Liver (tissue), 3 donors: ENCODE results near the gene SESN3.
A peak's percentile ranks its signal among the peaks of the same experiment; 100 is the strongest.

Experiments used
- ATF3 ChIP-seq: IDR thresholded peaks from 2 replicates; pipeline ENCODE4 v1.6.1; 2016; ENCODE audit warnings: antibody characterized with exemption
- CTCF ChIP-seq: fragments of 150-350 bp; IDR thresholded peaks from 2 replicates; pipeline ENCODE4 v1.5.1; 2017; ENCODE audit warnings: improper control_type of control experiment, low read depth, low read length; ENCODE audit not compliant: missing input control
- FOXA1 ChIP-seq: IDR thresholded peaks from 2 replicates; pipeline ENCODE4 v1.6.1; 2016; ENCODE audit warnings: antibody characterized with exemption
- MAX ChIP-seq: IDR thresholded peaks from 2 replicates; pipeline ENCODE4 v1.6.1; 2016; ENCODE audit warnings: antibody characterized with exemption
- NR2F2 ChIP-seq: IDR thresholded peaks from 2 replicates; pipeline ENCODE4 v1.6.1; 2016; ENCODE audit warnings: antibody characterized with exemption
- RAD21 ChIP-seq, 2 donors: IDR thresholded peaks; 2 replicates each; pipeline ENCODE4 v1.6.1; 2016; ENCODE audit warnings: antibody characterized with exemption in 2 of 2, mild to moderate bottlenecking in 2 of 2
- REST ChIP-seq: IDR thresholded peaks from 2 replicates; pipeline ENCODE4 v1.6.1; 2016; ENCODE audit warnings: antibody characterized with exemption, mild to moderate bottlenecking
- TAF1 ChIP-seq: conservative IDR thresholded peaks from 2 replicates; pipeline ENCODE4 v1.6.1; 2016; ENCODE audit warnings: antibody characterized with exemption, mild to moderate bottlenecking
- TF ChIP-seq, protein P1 (sequence below): IDR thresholded peaks from 2 replicates; pipeline ENCODE4 v1.6.1; 2016; ENCODE audit warnings: antibody characterized with exemption
- donor health status: healthy.
- donor health status: healthy.

DNA sequence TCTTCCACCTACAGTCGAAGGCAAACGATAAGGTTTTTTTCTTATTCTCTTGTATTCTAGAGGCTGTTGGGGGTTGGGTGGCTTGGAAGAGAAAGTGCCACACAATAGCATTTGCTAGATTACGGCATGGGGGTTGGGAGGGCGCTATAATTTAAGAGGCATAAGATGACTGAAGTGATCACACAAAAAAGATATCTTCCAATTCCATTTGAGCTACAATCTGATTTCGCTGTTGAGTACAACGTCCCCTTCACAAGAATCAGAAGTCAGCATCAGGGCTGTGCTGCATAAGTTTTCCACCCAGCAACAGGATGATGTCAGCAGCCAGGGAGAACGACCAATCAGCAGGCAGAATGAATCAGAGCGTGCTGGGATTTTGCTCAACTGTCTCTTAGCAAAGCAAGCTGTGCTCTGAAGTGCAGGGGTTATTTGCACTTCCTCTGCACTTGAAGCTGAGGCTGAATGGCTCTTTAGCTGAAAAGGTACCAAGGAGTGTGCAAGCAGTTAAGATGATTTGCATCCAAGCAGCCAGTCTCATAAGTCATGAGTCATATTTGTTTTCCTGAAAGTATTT is 23.2 kb upstream of the SESN3 start:
- TF ChIP-seq CTCF, result no peak
- TF ChIP-seq TAF1, result no peak
- TF ChIP-seq MAX, result no peak
- TF ChIP-seq FOXA1, result no peak
- TF ChIP-seq, protein P1, sequence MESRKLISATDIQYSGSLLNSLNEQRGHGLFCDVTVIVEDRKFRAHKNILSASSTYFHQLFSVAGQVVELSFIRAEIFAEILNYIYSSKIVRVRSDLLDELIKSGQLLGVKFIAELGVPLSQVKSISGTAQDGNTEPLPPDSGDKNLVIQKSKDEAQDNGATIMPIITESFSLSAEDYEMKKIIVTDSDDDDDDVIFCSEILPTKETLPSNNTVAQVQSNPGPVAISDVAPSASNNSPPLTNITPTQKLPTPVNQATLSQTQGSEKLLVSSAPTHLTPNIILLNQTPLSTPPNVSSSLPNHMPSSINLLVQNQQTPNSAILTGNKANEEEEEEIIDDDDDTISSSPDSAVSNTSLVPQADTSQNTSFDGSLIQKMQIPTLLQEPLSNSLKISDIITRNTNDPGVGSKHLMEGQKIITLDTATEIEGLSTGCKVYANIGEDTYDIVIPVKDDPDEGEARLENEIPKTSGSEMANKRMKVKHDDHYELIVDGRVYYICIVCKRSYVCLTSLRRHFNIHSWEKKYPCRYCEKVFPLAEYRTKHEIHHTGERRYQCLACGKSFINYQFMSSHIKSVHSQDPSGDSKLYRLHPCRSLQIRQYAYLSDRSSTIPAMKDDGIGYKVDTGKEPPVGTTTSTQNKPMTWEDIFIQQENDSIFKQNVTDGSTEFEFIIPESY, result no peak
- TF ChIP-seq NR2F2, result no peak
- TF ChIP-seq ATF3, result no peak
- peak; percentile 16 to 35 for TF ChIP-seq RAD21 (IDR thresholded peaks at IDR 0.05)
- no peak for TF ChIP-seq REST
